ENCODE data around the gene SMTN. TPM values are rescaled to one million over a fixed set of nuclear protein-coding genes. Genes with fewer than 3 reads are reported as not detected.

SMTN gene
- total and polyA plus RNA-seq, 8 donors: 25.5 to 77.4 (median 40.0) TPM

DNA sequence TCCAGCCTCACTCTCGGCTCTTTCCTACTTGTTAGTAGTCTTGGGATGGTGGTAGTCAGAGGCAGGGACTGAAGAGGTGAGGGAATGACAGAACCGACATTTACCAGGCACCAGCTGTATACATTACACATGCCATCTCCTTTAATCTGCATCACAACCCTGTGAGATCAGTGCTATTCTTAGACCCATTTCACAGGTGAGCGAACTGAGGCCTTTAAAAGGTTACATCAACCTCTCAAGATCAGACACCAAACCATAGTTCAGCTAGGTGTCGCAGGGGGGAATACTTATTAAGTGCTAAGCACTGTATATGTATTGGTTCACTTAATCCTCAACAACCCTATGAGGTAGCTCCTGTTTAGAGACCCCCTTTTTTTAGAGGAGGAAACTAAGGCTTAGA, 53.6 kb downstream of the SMTN start:
- intact Hi-C loops (cut with DNase I): no loop called here
- FAIRE-seq: no peak

DNA sequence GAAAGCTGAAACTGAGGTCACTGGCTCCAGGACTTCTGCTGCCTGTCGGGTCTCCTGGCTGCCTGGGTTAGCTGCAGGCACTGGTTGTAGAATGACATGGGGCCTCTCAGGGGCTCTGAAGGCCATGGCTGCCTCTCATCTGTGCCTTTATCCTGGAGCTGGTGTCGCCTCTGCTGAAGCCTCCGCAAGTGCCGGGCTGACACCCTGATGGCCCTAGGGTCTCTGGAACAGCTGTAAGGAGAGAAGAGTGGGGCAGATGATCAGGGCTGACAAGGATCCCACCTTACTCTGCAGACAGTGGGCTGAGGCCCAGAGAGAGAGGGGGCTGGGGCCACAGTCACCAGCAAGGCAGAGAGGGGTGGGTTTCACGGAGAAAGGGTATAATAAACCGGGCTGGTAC, 54.6 kb downstream of the SMTN start:
- no peak overlapping the region for H3K27ac ChIP-seq
- TF ChIP-seq, protein P1, sequence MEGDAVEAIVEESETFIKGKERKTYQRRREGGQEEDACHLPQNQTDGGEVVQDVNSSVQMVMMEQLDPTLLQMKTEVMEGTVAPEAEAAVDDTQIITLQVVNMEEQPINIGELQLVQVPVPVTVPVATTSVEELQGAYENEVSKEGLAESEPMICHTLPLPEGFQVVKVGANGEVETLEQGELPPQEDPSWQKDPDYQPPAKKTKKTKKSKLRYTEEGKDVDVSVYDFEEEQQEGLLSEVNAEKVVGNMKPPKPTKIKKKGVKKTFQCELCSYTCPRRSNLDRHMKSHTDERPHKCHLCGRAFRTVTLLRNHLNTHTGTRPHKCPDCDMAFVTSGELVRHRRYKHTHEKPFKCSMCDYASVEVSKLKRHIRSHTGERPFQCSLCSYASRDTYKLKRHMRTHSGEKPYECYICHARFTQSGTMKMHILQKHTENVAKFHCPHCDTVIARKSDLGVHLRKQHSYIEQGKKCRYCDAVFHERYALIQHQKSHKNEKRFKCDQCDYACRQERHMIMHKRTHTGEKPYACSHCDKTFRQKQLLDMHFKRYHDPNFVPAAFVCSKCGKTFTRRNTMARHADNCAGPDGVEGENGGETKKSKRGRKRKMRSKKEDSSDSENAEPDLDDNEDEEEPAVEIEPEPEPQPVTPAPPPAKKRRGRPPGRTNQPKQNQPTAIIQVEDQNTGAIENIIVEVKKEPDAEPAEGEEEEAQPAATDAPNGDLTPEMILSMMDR (IDR thresholded peaks at IDR 0.05): no peak
- intact Hi-C loops (cut with DNase I): no loop called here
- H3K36me3 ChIP-seq: no peaks in the 10 kb centered on the region
- 87 to 93% methylated on average over 6 of the region's 6 CpGs for WGBS, 2 donors
- FAIRE-seq: no peak
- H3K9me3 ChIP-seq: no peaks in the 10 kb centered on the region
- ATAC-seq: no peak
- DNase-seq: peak in 1 of 6 donors; percentile 34
- no peaks in the 10 kb centered on the region for H3K27me3 ChIP-seq
- H3K4me3 ChIP-seq: no peak overlapping the region
- H3K4me1 ChIP-seq: peaks cover 9 to 18% (median 14%) of the 10 kb centered on the region in 3 donors

More for the DNA sequence above, 53.6 kb downstream of the SMTN start:
- no peak for DNase-seq
- Histone ChIP-seq H3K4me1 (peaks cover 12 to 20% (median 17%) of the 10 kb centered on the region in 3 donors), H3K9me3 (no peaks in the 10 kb centered on the region), H3K36me3 (no peaks in the 10 kb centered on the region), H3K27ac (no peak overlapping the region), H3K27me3 (no peaks in the 10 kb centered on the region), H3K4me3 (no peak overlapping the region)
- 88 to 90% methylated on average over 4 of the region's 4 CpGs for WGBS, 2 donors
- TF ChIP-seq, protein P1 (IDR thresholded peaks at IDR 0.05): no peak
- no peak for ATAC-seq

DNA sequence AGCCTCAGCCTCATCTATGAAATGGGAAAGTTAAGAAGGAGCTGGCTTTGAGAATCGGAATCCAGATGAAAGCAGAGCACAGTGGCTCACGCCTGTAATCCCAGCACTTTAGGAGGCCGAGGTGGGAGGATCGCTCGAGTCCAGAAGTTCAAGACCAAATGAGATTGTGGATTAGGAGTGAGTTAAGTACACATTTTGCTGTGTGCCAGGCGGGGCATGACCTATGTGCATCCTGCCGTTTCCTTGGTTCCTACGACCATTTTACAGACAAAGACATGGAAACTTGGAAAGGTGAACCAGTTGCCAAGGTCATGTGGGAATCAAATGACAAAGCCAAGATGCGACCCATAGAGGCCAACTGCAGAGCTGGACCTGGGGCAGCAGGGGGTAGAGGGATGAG, 55.0 kb downstream of the SMTN start:
- Histone ChIP-seq H3K9me3 (no peaks in the 10 kb centered on the region), H3K27me3 (no peaks in the 10 kb centered on the region), H3K4me1 (peaks cover 4 to 14% (median 9%) of the 10 kb centered on the region in 3 donors), H3K4me3 (no peak overlapping the region), H3K36me3 (no peaks in the 10 kb centered on the region), H3K27ac (no peak overlapping the region)
- FAIRE-seq: no peak
- WGBS, 2 donors: 68 to 80% methylated on average over 9 of the region's 9 CpGs
- DNase-seq: peak in 1 of 6 donors; percentile 15
- intact Hi-C loops (cut with DNase I): no loop called here
- ATAC-seq: no peak
- TF ChIP-seq, protein P1 (IDR thresholded peaks at IDR 0.05): no peak

DNA sequence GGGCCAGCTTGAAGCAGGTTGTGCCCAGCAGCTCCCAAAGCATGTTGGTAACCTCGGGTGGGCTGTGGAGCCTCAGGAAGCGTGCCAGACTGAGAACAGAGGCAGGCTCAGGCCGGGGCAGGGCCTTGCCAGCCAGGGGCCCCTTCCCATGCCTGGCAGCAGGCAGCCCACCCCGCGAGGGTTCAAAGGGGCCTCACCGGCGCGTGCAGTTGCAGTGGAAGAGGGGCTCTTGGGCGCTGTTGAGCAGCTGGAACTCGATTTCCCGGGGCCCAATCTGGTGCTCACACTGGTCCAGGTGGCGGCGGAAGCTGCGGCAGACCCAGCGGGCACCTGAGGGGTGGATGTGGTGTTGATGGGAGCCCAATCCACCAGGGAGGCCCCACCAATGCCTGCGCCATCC, 55.6 kb downstream of the SMTN start:
- intact Hi-C loops (cut with DNase I): no loop called here
- Histone ChIP-seq H3K27ac (no peak overlapping the region), H3K9me3 (no peaks in the 10 kb centered on the region), H3K4me1 (peaks cover 0 to 8% (median 4%) of the 10 kb centered on the region in 3 donors), H3K27me3 (no peaks in the 10 kb centered on the region), H3K36me3 (no peaks in the 10 kb centered on the region), H3K4me3 (no peak overlapping the region)
- TF ChIP-seq, protein P1 (IDR thresholded peaks at IDR 0.05): no peak
- WGBS, 2 donors: 85 to 86% methylated on average over 16 of the region's 16 CpGs
- peak in 1 of 6 donors; percentile 53 for DNase-seq
- FAIRE-seq: no peak
- no peak for ATAC-seq

DNA sequence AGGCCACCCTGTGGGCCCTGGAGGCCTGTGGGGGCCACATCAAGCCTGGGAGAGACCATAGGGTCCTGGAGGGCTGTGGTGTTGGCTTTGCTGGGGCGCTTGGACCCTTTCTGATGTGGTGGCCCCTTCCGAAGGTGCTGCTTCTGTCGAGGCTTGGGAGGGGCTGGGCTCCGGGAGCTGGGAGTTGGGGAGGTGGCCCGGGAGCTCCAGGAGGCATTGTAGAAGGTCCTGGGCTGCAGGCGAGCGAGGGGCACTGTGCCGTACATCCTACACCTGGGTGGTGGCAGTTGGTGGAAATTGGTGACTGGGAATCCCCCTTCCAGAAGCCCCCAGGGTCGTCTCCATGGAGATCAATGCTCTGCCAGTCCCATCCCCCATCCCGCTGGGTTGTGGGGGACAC, 56.6 kb downstream of the SMTN start:
- no peak for ATAC-seq
- H3K27ac ChIP-seq: no peak overlapping the region
- H3K4me1 ChIP-seq: no peaks in the 10 kb centered on the region
- H3K27me3 ChIP-seq: no peaks in the 10 kb centered on the region
- H3K36me3 ChIP-seq: no peaks in the 10 kb centered on the region
- H3K4me3 ChIP-seq: no peak overlapping the region
- WGBS, 2 donors: 66 to 73% methylated on average over 10 of the region's 10 CpGs
- TF ChIP-seq, protein P1 (IDR thresholded peaks at IDR 0.05): no peak
- H3K9me3 ChIP-seq: no peaks in the 10 kb centered on the region
- DNase-seq: peak in 1 of 6 donors; percentile 35
- intact Hi-C loops (cut with DNase I): no loop called here
- no peak for FAIRE-seq

All from pancreas (tissue), 10 donors.